ENCODE data around the gene FKBP5. TPM values are rescaled to one million over a fixed set of nuclear protein-coding genes. Genes with fewer than 3 reads are reported as not detected.

Gene FKBP5
- polyA plus RNA-seq, 1 donor from 2014 or later: 1.2 TPM

GRCh38 chr6:35736982-35737412 is 48.3 kb upstream of the FKBP5 start, which contains the start of gene ARMC12:
ARMC12 (plus strand) TSS chr6:35737032; CDS start chr6:35737109, 77 bp downstream.
- no peaks in the 10 kb centered on the region for H3K9me2 ChIP-seq (ENCODE audit: insufficient read depth, low read length)
- no peak within 1 kb of the TSS for H3K4me3 ChIP-seq (ENCODE audit: low read length)
- H3K79me2 ChIP-seq (replicated peaks; ENCODE audit: insufficient read depth, low read length): no peaks in the 10 kb centered on the region
- H2AFZ ChIP-seq (ENCODE audit: low read depth, low read length): peak within 1 kb of the TSS; percentile 18
- H3K27ac ChIP-seq (ENCODE audit: low read length): no peak within 1 kb of the TSS
- no peaks in the 10 kb centered on the region for H3K27me3 ChIP-seq (ENCODE audit: insufficient read depth, low read depth, low read length)
- H3K9me3 ChIP-seq (ENCODE audit: low read length): no peaks in the 10 kb centered on the region
- H3K9ac ChIP-seq (ENCODE audit: low read length): no peak within 1 kb of the TSS
- H3F3A ChIP-seq (ENCODE audit: insufficient read depth, low read length, poor library complexity, severe bottlenecking): peaks cover 5% of the 10 kb centered on the region
- H4K20me1 ChIP-seq (ENCODE audit: insufficient read depth): no peaks in the 10 kb centered on the region
- no peaks in the 10 kb centered on the region for H3K36me3 ChIP-seq (ENCODE audit: insufficient read depth, low read length)
- no peak within 1 kb of the TSS for H3K4me2 ChIP-seq (ENCODE audit: low read length)
- TF ChIP-seq TAF1 (IDR thresholded peaks at IDR 0.05; ENCODE audit: low read depth) (no peak), EP300 (conservative IDR thresholded peaks at IDR 0.05; ENCODE audit: poor library complexity, severe bottlenecking) (no peak)

GRCh38 chr6:35736253-35736894 is 47.7 kb upstream of the FKBP5 start:
- TF ChIP-seq POLR2AphosphoS5 (IDR thresholded peaks at IDR 0.05) (no peak), TAF1 (IDR thresholded peaks at IDR 0.05; ENCODE audit: low read depth) (no peak), CTCF (IDR thresholded peaks at IDR 0.05; ENCODE audit: poor library complexity, severe bottlenecking) (peak; percentile 93), REST (IDR thresholded peaks at IDR 0.05; ENCODE audit: borderline replicate concordance) (no peak), EP300 (conservative IDR thresholded peaks at IDR 0.05; ENCODE audit: poor library complexity, severe bottlenecking) (no peak), MXI1 (conservative IDR thresholded peaks at IDR 0.05; ENCODE audit: poor library complexity, severe bottlenecking) (no peak), EZH2 (IDR thresholded peaks at IDR 0.05; ENCODE audit: borderline replicate concordance, insufficient read depth, low read length, poor library complexity, severe bottlenecking) (no peak), SMC3 (conservative IDR thresholded peaks at IDR 0.05; ENCODE audit: poor library complexity) (peak; percentile 93), RAD21 (conservative IDR thresholded peaks at IDR 0.05) (peak; percentile 91)
- Histone ChIP-seq H3K79me2 (replicated peaks; ENCODE audit: insufficient read depth, low read length) (no peaks in the 10 kb centered on the region), H3K9me2 (ENCODE audit: insufficient read depth, low read length) (no peaks in the 10 kb centered on the region), H3F3A (ENCODE audit: insufficient read depth, low read length, poor library complexity, severe bottlenecking) (peaks cover 5% of the 10 kb centered on the region), H3K9me3 (ENCODE audit: low read length) (no peaks in the 10 kb centered on the region), H3K4me2 (ENCODE audit: low read length) (no peak overlapping the region), H3K9ac (ENCODE audit: low read length) (no peak overlapping the region), H3K36me3 (ENCODE audit: insufficient read depth, low read length) (no peaks in the 10 kb centered on the region), H3K27me3 (ENCODE audit: insufficient read depth, low read depth, low read length) (no peaks in the 10 kb centered on the region), H4K20me1 (ENCODE audit: insufficient read depth) (no peaks in the 10 kb centered on the region), H2AFZ (ENCODE audit: low read depth, low read length) (no peak overlapping the region), H3K4me3 (ENCODE audit: low read length) (no peak overlapping the region), H3K27ac (ENCODE audit: low read length) (no peak overlapping the region)

Data from neural cell (in vitro differentiated cells).